GM12878 (cell line): ENCODE measurements around the gene BRD3. TPM values are rescaled to one million over a fixed set of nuclear protein-coding genes. Genes with fewer than 3 reads are reported as not detected.

ENCODE experiments used
- ATAC-seq: fragments of 200-7000 bp; cut with Tn5 transposase; 3 replicates; pipeline ENCODE4 v1.9.1; 2020; ENCODE audit warnings: mild to moderate bottlenecking, moderate library complexity
- BruUV-seq: library from RNA; stranded (reverse); fragments of 400-500 nt; replicated peaks from 2 replicates; lab custom pipeline; 2021; lab: Mats Ljungman, UMichigan
- CTCF ChIA-PET: fragments of 300-600 bp; sonication (Branson Sonifier 250); formaldehyde crosslinking; extraction: SDS; loops from one replicate; lab custom pipeline; 2021; ENCODE audit warnings: inconsistent platforms; lab: Yijun Ruan, JAX
- POLR2A ChIA-PET: fragments of 350-600 bp; formaldehyde crosslinking; extraction: SDS; loops from one replicate; lab custom pipeline; 2021; ENCODE audit warnings: inconsistent platforms; lab: Charles Lee
- RAD21 ChIA-PET: fragments of 300-600 bp; sonication (Branson Sonifier 250); formaldehyde crosslinking; loops from one replicate; lab custom pipeline; 2023; ENCODE audit warnings: antibody characterized with exemption; ENCODE audit not compliant: unreplicated experiment; lab: Charles Lee
- SMC1A ChIA-PET: fragments of 300-600 bp; sonication (Branson Sonifier 250); formaldehyde crosslinking; loops from one replicate; lab custom pipeline; 2023; ENCODE audit not compliant: unreplicated experiment, uncharacterized antibody; lab: Charles Lee
- DNase-seq: peaks from one replicate; pipeline ENCODE4 v3.0.0-alpha.2; 2011; ENCODE audit warnings: low read depth, low spot score
- FAIRE-seq: peaks from 3 replicates; lab custom pipeline; 2011; peaks lifted over from hg19 to GRCh38; lab: Jason Lieb, UNC
- H2AFZ ChIP-seq: 2 replicates; pipeline ENCODE4 v1.6.0; 2011; ENCODE audit warnings: low read depth, low read length, control low read depth; ENCODE audit not compliant: control insufficient read depth
- H3K27ac ChIP-seq: 2 replicates; pipeline ENCODE4 v1.5.1; 2011; ENCODE audit warnings: control low read depth; ENCODE audit not compliant: control insufficient read depth, insufficient read depth
- H3K27me3 ChIP-seq, 2 experiments: replicated peaks in 1 of 2; 2 replicates each; pipeline versions ENCODE4 v1.6.0 to v1.6.1; 2011; ENCODE audit warnings: low read length in 1 of 2; ENCODE audit not compliant: control insufficient read depth in 2 of 2, insufficient read depth in 2 of 2
- H3K36me3 ChIP-seq, 2 experiments: 2 replicates each; pipeline ENCODE4 v1.5.1; 2011; ENCODE audit warnings: low read length in 1 of 2; ENCODE audit not compliant: control insufficient read depth in 2 of 2, insufficient read depth in 2 of 2
- H3K4me1 ChIP-seq: 2 replicates; pipeline ENCODE4 v1.6.1; 2011; ENCODE audit warnings: mild to moderate bottlenecking, low read length, moderate library complexity, mixed read lengths; ENCODE audit not compliant: control insufficient read depth, insufficient read depth
- H3K4me2 ChIP-seq: 2 replicates; pipeline ENCODE4 v1.6.0; 2011; ENCODE audit warnings: control low read depth; ENCODE audit not compliant: control insufficient read depth, insufficient read depth
- H3K4me3 ChIP-seq: fragments of 200-600 bp; sonication (generic); 2 replicates; pipeline ENCODE4 v1.5.1; 2016
- H3K79me2 ChIP-seq: 2 replicates; pipeline ENCODE4 v1.6.0; 2011; ENCODE audit warnings: low read length; ENCODE audit not compliant: control insufficient read depth, insufficient read depth
- H3K9ac ChIP-seq: 2 replicates; pipeline ENCODE4 v1.8.0; 2011; ENCODE audit warnings: low read length, control low read depth, mixed read lengths; ENCODE audit not compliant: control insufficient read depth, insufficient read depth
- H3K9me3 ChIP-seq: replicated peaks from 3 replicates; pipeline ENCODE4 v1.5.1; 2011; ENCODE audit warnings: mild to moderate bottlenecking, low read length; ENCODE audit not compliant: control insufficient read depth, insufficient read depth
- H4K20me1 ChIP-seq: 2 replicates; pipeline ENCODE4 v1.6.0; 2011; ENCODE audit not compliant: control insufficient read depth, insufficient read depth
- BACH1 ChIP-seq: fragments of 450-650 bp; IDR thresholded peaks from 2 replicates; pipeline ENCODE4 v1.6.1; 2017; ENCODE audit warnings: mild to moderate bottlenecking, borderline replicate concordance
- CBX3 ChIP-seq: fragments of 200-600 bp; sonication (generic); IDR thresholded peaks from 2 replicates; pipeline ENCODE4 v1.6.1; 2016; ENCODE audit warnings: low read depth, borderline replicate concordance
- CEBPB ChIP-seq, 2 experiments: fragments of 150-350 bp in 1 of 2; IDR thresholded peaks; 2 replicates each; pipeline ENCODE4 v1.6.1; 2012 to 2014; ENCODE audit warnings: low read depth in 2 of 2, low read length in 2 of 2, borderline replicate concordance in 1 of 2, inconsistent platforms in 1 of 2
- IKZF1 ChIP-seq: fragments of 450-650 bp; conservative IDR thresholded peaks from 2 replicates; pipeline ENCODE4 v1.6.1; 2017; ENCODE audit warnings: antibody characterized with exemption, mild to moderate bottlenecking
- IRF3 ChIP-seq: fragments of 450-650 bp; IDR thresholded peaks from 2 replicates; pipeline ENCODE4 v1.6.1; 2014; ENCODE audit warnings: mild to moderate bottlenecking
- KAT2A ChIP-seq: conservative IDR thresholded peaks from 2 replicates; pipeline ENCODE4 v1.6.1; 2011; ENCODE audit warnings: low read depth, low read length; ENCODE audit not compliant: control insufficient read depth
- SMAD5 ChIP-seq: IDR thresholded peaks from 2 replicates; pipeline ENCODE4 v1.6.1; 2016; ENCODE audit warnings: antibody characterized with exemption, low read depth
- TBL1XR1 ChIP-seq: IDR thresholded peaks from 2 replicates; pipeline ENCODE4 v1.6.1; 2012; ENCODE audit warnings: low read depth, low read length, improper control_type of control experiment
- TCF12 ChIP-seq: IDR thresholded peaks from 2 replicates; pipeline ENCODE4 v1.6.1; 2011; ENCODE audit warnings: low read depth, mild to moderate bottlenecking, low read length
- USF1 ChIP-seq: IDR thresholded peaks from 2 replicates; pipeline ENCODE4 v1.6.1; 2011; ENCODE audit warnings: borderline replicate concordance, low read depth, mild to moderate bottlenecking, moderate library complexity, mixed read lengths, low read length; ENCODE audit not compliant: insufficient read depth; ENCODE audit errors: extremely low read length
- WGBS: methylation state at CpG from one replicate; pipeline ENCODE4 v1.1.6; 2016; ENCODE audit warnings: low lambda C conversion rate; ENCODE audit not compliant: insufficient replicate concordance, insufficient coverage; ENCODE audit errors: missing lambda C conversion rate; 5-methylcytosine and 5-hydroxymethylcytosine counted together
- in situ Hi-C: fragments of 300-500 bp; cut with MboI; formaldehyde crosslinking; loops from 9 replicates; pipeline ENCODE4 v1.14.3; 2018; ENCODE audit warnings: mixed read lengths
- intact Hi-C: fragments of 100-400 bp; cut with micrococcal nuclease; formaldehyde crosslinking; loops from one replicate; pipeline ENCODE4 v1.14.2; 2022; ENCODE audit not compliant: unreplicated experiment
- polyA plus RNA-seq, 11 experiments: library from polyadenylated mRNA; depleted of rRNA in 4 of 11; unstranded in 6 of 11; stranded (reverse) in 5 of 11; fragments of >200 nt; fragmentation: Nextera tagmentation in 4 of 11; fragmentation: Illumina TruSeq in 1 of 11; extraction: Ambion mirVana in 4 of 11; extraction: Trizol in 1 of 11; gene quantifications; 1 replicate in 1 of 11; 2 replicates in 10 of 11; pipeline versions ENCODE4 v1.2.1 to v1.2.3, GENCODE V29; 2011 to 2016; ENCODE audit warnings: inconsistent platforms in 2 of 11, missing spikeins in 2 of 11, low read depth in 1 of 11
- total RNA-seq, 4 experiments: library from RNA; depleted of rRNA in 3 of 4; stranded (reverse); fragments of >200 nt in 3 of 4; fragmentation: Illumina TruSeq in 1 of 4; extraction: Trizol in 1 of 4; gene quantifications; 2 replicates each; pipeline versions ENCODE4 v1.2.1 to v1.2.3, GENCODE V29; 2013 to 2021
- TF ChIP-seq, protein P1 (sequence below): fragments of 450-650 bp; IDR thresholded peaks from 2 replicates; pipeline ENCODE4 v1.6.1; 2016; ENCODE audit warnings: mild to moderate bottlenecking, moderate library complexity, borderline replicate concordance

BRD3 gene
- total and polyA plus RNA-seq, 10 of the 15 experiments (the other 5 are each of a cell fraction or from before 2014, with no cell fraction given) = 0.53 to 20.8 (median 4.8) TPM

DNA sequence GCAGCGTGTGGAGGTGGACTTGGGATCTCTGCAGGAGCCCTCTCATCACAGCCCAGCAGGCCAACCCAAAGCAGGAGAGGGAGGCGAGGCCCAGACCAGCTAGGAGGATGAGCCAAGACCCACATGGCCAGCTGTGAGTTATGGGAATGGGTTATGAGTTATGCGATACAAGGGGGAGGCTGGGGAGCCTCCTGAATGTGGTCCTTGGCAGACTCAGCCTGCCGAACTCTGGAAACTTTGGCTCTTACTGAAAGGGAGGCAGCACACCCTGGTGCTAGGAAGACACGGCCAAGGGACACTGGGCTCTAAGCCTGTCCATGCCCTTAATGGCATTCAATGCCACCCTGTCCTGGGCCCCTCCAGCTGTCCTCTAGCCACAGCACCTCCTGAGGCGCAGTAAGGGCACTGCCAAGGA is 68.0 kb downstream of the BRD3 start:
- no peak overlapping the region for H2AFZ ChIP-seq
- in situ Hi-C loops (loop anchor here (25.0 kb wide), 1 partner anchor 463 kb away; the partner anchor contains the start of gene ADAMTSL2), intact Hi-C loops (no loop called here)
- no peaks in the 10 kb centered on the region for H3K4me1 ChIP-seq
- no peak for FAIRE-seq
- POLR2A ChIA-PET = no interaction called here
- BruUV-seq = no TSS peak
- WGBS = 37% methylated on average over 6 of the region's 6 CpGs
- no peak for ATAC-seq
- SMC1A ChIA-PET = no interaction called here
- H4K20me1 ChIP-seq = no peaks in the 10 kb centered on the region
- no peaks in the 10 kb centered on the region for H3K27me3 ChIP-seq
- no peaks in the 10 kb centered on the region for H3K36me3 ChIP-seq
- no peak overlapping the region for H3K27ac ChIP-seq
- no peak for DNase-seq
- TF ChIP-seq CEBPB (IDR thresholded peaks at IDR 0.05; ENCODE audit: borderline replicate concordance in 1 of 2, low read depth in 2 of 2, low read length in 2 of 2) (no peak), CBX3 (no peak), IKZF1 (no peak), KAT2A (no peak), USF1 (no peak), TCF12 (no peak), SMAD5 (no peak), BACH1 (no peak), IRF3 (no peak), TBL1XR1 (no peak)
- TF ChIP-seq, protein P1, sequence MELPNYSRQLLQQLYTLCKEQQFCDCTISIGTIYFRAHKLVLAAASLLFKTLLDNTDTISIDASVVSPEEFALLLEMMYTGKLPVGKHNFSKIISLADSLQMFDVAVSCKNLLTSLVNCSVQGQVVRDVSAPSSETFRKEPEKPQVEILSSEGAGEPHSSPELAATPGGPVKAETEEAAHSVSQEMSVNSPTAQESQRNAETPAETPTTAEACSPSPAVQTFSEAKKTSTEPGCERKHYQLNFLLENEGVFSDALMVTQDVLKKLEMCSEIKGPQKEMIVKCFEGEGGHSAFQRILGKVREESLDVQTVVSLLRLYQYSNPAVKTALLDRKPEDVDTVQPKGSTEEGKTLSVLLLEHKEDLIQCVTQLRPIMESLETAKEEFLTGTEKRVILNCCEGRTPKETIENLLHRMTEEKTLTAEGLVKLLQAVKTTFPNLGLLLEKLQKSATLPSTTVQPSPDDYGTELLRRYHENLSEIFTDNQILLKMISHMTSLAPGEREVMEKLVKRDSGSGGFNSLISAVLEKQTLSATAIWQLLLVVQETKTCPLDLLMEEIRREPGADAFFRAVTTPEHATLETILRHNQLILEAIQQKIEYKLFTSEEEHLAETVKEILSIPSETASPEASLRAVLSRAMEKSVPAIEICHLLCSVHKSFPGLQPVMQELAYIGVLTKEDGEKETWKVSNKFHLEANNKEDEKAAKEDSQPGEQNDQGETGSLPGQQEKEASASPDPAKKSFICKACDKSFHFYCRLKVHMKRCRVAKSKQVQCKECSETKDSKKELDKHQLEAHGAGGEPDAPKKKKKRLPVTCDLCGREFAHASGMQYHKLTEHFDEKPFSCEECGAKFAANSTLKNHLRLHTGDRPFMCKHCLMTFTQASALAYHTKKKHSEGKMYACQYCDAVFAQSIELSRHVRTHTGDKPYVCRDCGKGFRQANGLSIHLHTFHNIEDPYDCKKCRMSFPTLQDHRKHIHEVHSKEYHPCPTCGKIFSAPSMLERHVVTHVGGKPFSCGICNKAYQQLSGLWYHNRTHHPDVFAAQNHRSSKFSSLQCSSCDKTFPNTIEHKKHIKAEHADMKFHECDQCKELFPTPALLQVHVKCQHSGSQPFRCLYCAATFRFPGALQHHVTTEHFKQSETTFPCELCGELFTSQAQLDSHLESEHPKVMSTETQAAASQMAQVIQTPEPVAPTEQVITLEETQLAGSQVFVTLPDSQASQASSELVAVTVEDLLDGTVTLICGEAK = no peak
- RAD21 ChIA-PET = interaction anchor here (1.0 kb wide), 1 partner anchor 218 kb away, joined by 3 read pairs; no protein-coding TSS in a partner anchor
- no peak overlapping the region for H3K4me2 ChIP-seq
- no peak overlapping the region for H3K4me3 ChIP-seq
- H3K79me2 ChIP-seq = no peaks in the 10 kb centered on the region
- CTCF ChIA-PET = interaction anchor here (0.5 kb wide), 1 partner anchor 162 kb away, joined by 4 read pairs; no protein-coding TSS in a partner anchor
- no peak overlapping the region for H3K9ac ChIP-seq
- no peaks in the 10 kb centered on the region for H3K9me3 ChIP-seq
